Endodermal cell (in vitro differentiated cells): ENCODE results near the gene ZNF280A. TPM values are rescaled to one million over a fixed set of nuclear protein-coding genes. Genes with fewer than 3 reads are reported as not detected.
"Not testable (repeated sequence)": the region's sequence is repeated elsewhere in the genome, so short reads cannot be mapped to it uniquely, and the experiment has no call there.

Experiments used
- DNase-seq: peaks from one replicate; pipeline ENCODE4 v3.0.0-alpha.2; 2017
- H3K27ac ChIP-seq: 2 replicates; pipeline ENCODE4 v1.5.1; 2013; ENCODE audit warnings: mild to moderate bottlenecking, low read depth, low read length, moderate library complexity
- H3K27me3 ChIP-seq: 2 replicates; pipeline ENCODE4 v1.6.1; 2013; ENCODE audit warnings: mild to moderate bottlenecking, low read length, moderate library complexity; ENCODE audit not compliant: insufficient read depth, control insufficient read depth, poor library complexity, severe bottlenecking
- H3K36me3 ChIP-seq: 2 replicates; pipeline ENCODE4 v1.7.0; 2013; ENCODE audit warnings: mild to moderate bottlenecking, low read length, moderate library complexity; ENCODE audit not compliant: control insufficient read depth, insufficient read depth
- H3K4me1 ChIP-seq: one replicate; pipeline ENCODE4 v1.7.0; 2013; ENCODE audit warnings: low read length; ENCODE audit not compliant: control insufficient read depth, insufficient read depth
- H3K4me3 ChIP-seq: 2 replicates; pipeline ENCODE4 v1.5.1; 2013; ENCODE audit warnings: mild to moderate bottlenecking, low read length, moderate library complexity
- H3K9ac ChIP-seq: 2 replicates; pipeline ENCODE4 v1.6.1; 2013; ENCODE audit warnings: mild to moderate bottlenecking, low read length, moderate library complexity; ENCODE audit not compliant: poor library complexity, severe bottlenecking; ENCODE audit errors: extremely low read depth
- H3K9me3 ChIP-seq: 2 replicates; pipeline ENCODE4 v1.6.1; 2013; ENCODE audit warnings: mild to moderate bottlenecking, low read length, moderate library complexity; ENCODE audit not compliant: control insufficient read depth
- H3K27ac Mint-ChIP-seq: 2 replicates; pipeline ENCODE4 v1.8.0; 2020; ENCODE audit warnings: mixed read lengths
- H3K27me3 Mint-ChIP-seq: 2 replicates; pipeline ENCODE4 v1.8.0; 2021; ENCODE audit warnings: mild to moderate bottlenecking, mixed read lengths; ENCODE audit not compliant: insufficient read depth
- H3K36me3 Mint-ChIP-seq: 2 replicates; pipeline ENCODE4 v1.8.0; 2020; ENCODE audit warnings: low read depth, mixed read lengths
- H3K4me1 Mint-ChIP-seq: 2 replicates; pipeline ENCODE4 v1.8.0; 2020; ENCODE audit warnings: mixed read lengths
- H3K4me3 Mint-ChIP-seq: 2 replicates; pipeline ENCODE4 v1.8.0; 2020; ENCODE audit warnings: mild to moderate bottlenecking, moderate library complexity, mixed read lengths
- H3K9me3 Mint-ChIP-seq: 2 replicates; pipeline ENCODE4 v1.8.0; 2020; ENCODE audit warnings: mild to moderate bottlenecking, mixed read lengths
- CTCF ChIP-seq: fragments of 200-600 bp; sonication (generic); conservative IDR thresholded peaks from 2 replicates; pipeline ENCODE4 v1.5.0; 2021; ENCODE audit warnings: antibody characterized with exemption, mild to moderate bottlenecking
- WGBS, 2 experiments: methylation state at CpG; one replicate each; pipeline versions ENCODE4 v1.1.5 to v1.1.7; 2013; ENCODE audit warnings: missing lambda C conversion rate in 2 of 2, mixed read lengths in 1 of 2; ENCODE audit not compliant: insufficient coverage in 1 of 2, insufficient read length in 1 of 2; 5-methylcytosine and 5-hydroxymethylcytosine counted together
- total RNA-seq, 2 donors: library from RNA; stranded (reverse); fragmentation: NEBNext Ultra II Directional in 1 of 2; extraction: Animal tissue kit (Norgen Biotek cat#: 25700) in 1 of 2; gene quantifications; 2 replicates in 1 of 2; 3 replicates in 1 of 2; pipeline ENCODE4 v1.2.1, GENCODE V29; 2021

Gene ZNF280A
- total RNA-seq, 2 donors from 2014 or later = 0.55 to 2.1 TPM

GRCh38 chr22:22515890-22516289 is 4.2 kb downstream of the ZNF280A start:
- H3K4me3 ChIP-seq = no peak overlapping the region
- peaks cover 13% of the 10 kb centered on the region for H3K4me1 Mint-ChIP-seq
- H3K27me3 ChIP-seq = peaks cover 33% of the 10 kb centered on the region
- DNase-seq = no peak
- H3K4me3 Mint-ChIP-seq = no peak overlapping the region
- no peaks in the 10 kb centered on the region for H3K36me3 Mint-ChIP-seq
- H3K9ac ChIP-seq = no peak overlapping the region
- no peaks in the 10 kb centered on the region for H3K4me1 ChIP-seq
- H3K9me3 ChIP-seq = no peaks in the 10 kb centered on the region
- H3K27ac Mint-ChIP-seq = no peak overlapping the region
- peaks cover 63% of the 10 kb centered on the region for H3K27me3 Mint-ChIP-seq
- no peak for TF ChIP-seq CTCF
- H3K36me3 ChIP-seq = no peaks in the 10 kb centered on the region
- H3K27ac ChIP-seq = no peak overlapping the region
- H3K9me3 Mint-ChIP-seq = peaks cover 6% of the 10 kb centered on the region

- H3K4me1 ChIP-seq, H3K36me3 ChIP-seq, H3K4me3 Mint-ChIP-seq, DNase-seq, H3K9me3 ChIP-seq, H3K27ac Mint-ChIP-seq, H3K36me3 Mint-ChIP-seq, H3K4me3 ChIP-seq, H3K9ac ChIP-seq, H3K4me1 Mint-ChIP-seq, H3K27ac ChIP-seq: not testable (repeated sequence)
- H3K27me3 ChIP-seq = peaks cover 33% of the 10 kb centered on the region
- WGBS, 2 experiments = 74 to 75% methylated on average over 7 to 8 of the region's 8 CpGs
- H3K9me3 Mint-ChIP-seq = peaks cover 19% of the 10 kb centered on the region
- peaks cover 60% of the 10 kb centered on the region for H3K27me3 Mint-ChIP-seq
These were observed 5.6 kb downstream of the ZNF280A start for GRCh38 chr22:22514431-22514830.

DNA sequence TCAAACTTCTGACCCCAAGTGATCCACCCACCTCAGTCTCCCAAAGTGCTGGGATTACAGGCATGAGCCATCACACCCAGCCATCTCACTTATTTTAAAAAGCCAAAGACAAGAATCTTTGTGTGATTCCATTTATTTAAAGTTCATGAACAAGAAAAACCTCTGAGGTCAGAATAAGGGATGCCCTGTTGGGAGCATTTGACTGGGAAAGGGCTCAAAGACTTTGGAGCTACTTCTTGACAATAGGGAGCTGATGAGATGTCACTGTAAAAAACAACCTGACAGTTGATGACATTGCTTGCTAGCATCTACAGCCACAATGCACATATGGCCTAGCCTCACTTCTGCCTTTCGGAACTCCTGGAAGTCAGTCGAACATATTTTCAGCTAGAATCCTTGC is 6.5 kb downstream of the ZNF280A start:
- WGBS, 2 experiments = 94 to 96% methylated on average over 2 of the region's 2 CpGs
- Histone ChIP-seq H3K9ac (no peak overlapping the region), H3K4me1 (no peaks in the 10 kb centered on the region), H3K27ac (no peak overlapping the region), H3K4me3 (no peak overlapping the region), H3K36me3 (no peaks in the 10 kb centered on the region), H3K27me3 (peaks cover 33% of the 10 kb centered on the region), H3K9me3 (peaks cover 12% of the 10 kb centered on the region)
- Mint-ChIP-seq H3K4me1 (no peaks in the 10 kb centered on the region), H3K27me3 (peaks cover 59% of the 10 kb centered on the region), H3K27ac (no peak overlapping the region), H3K36me3 (no peaks in the 10 kb centered on the region), H3K9me3 (peaks cover 26% of the 10 kb centered on the region), H3K4me3 (no peak overlapping the region)
- no peak for TF ChIP-seq CTCF
- no peak for DNase-seq

DNA sequence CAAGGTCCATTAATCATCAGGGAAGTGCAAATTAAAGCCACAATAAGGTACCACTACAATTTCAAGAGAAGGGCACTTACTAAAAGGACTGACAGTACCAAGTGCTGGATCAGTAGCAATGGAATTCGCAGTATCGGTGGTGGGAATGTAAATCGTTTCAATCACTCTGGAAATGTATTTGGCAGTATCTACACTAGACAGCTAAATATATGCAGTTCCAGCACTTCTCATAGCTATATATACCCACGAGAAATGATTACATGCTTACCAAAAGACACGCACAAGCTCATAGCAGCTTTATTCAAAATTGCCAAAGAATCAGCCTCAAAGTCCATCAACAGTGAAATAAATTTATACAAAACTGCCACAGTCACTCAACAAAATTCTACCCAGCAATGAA is 7.1 kb downstream of the ZNF280A start:
- H3K27ac Mint-ChIP-seq = no peak overlapping the region
- peaks cover 59% of the 10 kb centered on the region for H3K27me3 Mint-ChIP-seq
- H3K4me1 ChIP-seq = no peaks in the 10 kb centered on the region
- TF ChIP-seq CTCF = no peak
- WGBS, 2 experiments = 83 to 90% methylated on average over 4 to 5 of the region's 5 CpGs
- no peak overlapping the region for H3K27ac ChIP-seq
- no peak overlapping the region for H3K9ac ChIP-seq
- H3K4me3 ChIP-seq = no peak overlapping the region
- no peak overlapping the region for H3K4me3 Mint-ChIP-seq
- H3K4me1 Mint-ChIP-seq = peaks cover under 1% of the 10 kb centered on the region
- no peak for DNase-seq
- peaks cover 33% of the 10 kb centered on the region for H3K27me3 ChIP-seq
- H3K36me3 Mint-ChIP-seq = peaks cover under 1% of the 10 kb centered on the region
- peaks cover 26% of the 10 kb centered on the region for H3K9me3 Mint-ChIP-seq
- H3K36me3 ChIP-seq = no peaks in the 10 kb centered on the region
- H3K9me3 ChIP-seq = peaks cover 12% of the 10 kb centered on the region

DNA sequence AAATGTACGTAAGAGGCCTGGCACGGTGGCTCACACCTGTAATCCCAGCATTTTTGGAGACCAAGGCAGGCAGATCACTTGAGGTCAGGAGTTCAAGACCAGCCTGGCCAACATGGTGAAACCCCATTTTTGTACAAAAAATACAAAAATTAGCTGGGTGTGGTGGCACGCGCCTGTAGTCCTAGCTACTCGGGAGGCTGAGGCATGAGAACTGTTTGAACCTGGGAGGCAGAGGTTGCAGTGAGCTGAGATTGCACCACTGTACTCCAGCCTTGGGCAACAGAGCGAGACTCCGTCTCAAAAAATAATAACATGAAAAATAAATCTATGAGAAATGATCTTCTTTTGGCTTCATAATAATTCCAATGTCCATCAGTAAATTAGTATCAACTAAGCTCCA is 9.2 kb downstream of the ZNF280A start:
- peaks cover 19% of the 10 kb centered on the region for H3K36me3 Mint-ChIP-seq
- peaks cover 48% of the 10 kb centered on the region for H3K27me3 Mint-ChIP-seq
- 95 to 100% methylated on average over 1 to 6 of the region's 7 CpGs for WGBS, 2 experiments

More for the DNA sequence above, 9.2 kb downstream of the ZNF280A start:
- not testable (repeated sequence) for H3K4me3 ChIP-seq, H3K4me1 ChIP-seq, H3K4me3 Mint-ChIP-seq, H3K27ac Mint-ChIP-seq, DNase-seq, H3K4me1 Mint-ChIP-seq, H3K27ac ChIP-seq, H3K9ac ChIP-seq
- peaks cover 26% of the 10 kb centered on the region for H3K9me3 Mint-ChIP-seq
- H3K27me3 ChIP-seq = peaks cover 25% of the 10 kb centered on the region
- H3K36me3 ChIP-seq = peaks cover 14% of the 10 kb centered on the region
- H3K9me3 ChIP-seq = peaks cover 12% of the 10 kb centered on the region
